Endothelial cell of umbilical vein (primary cell): ENCODE data around the gene SMIM12. TPM values are rescaled to one million over a fixed set of nuclear protein-coding genes. Genes with fewer than 3 reads are reported as not detected.
A peak's percentile ranks its signal among the peaks of the same experiment; 100 is the strongest.

ENCODE experiments used
- BruUV-seq: library from RNA; stranded (reverse); fragments of 400-500 nt; replicated peaks from 2 replicates; lab custom pipeline; 2021; lab: Mats Ljungman, UMichigan
- CTCF ChIA-PET: fragments of 300-600, 350-600 bp; sonication (Branson Sonifier 250); formaldehyde crosslinking; loops from one replicate; lab custom pipeline; 2021; ENCODE audit warnings: antibody characterized with exemption, inconsistent platforms; lab: Charles Lee
- POLR2A ChIA-PET: fragments of 300-600, 350-600 bp; sonication (Branson Sonifier 250); formaldehyde crosslinking; loops from one replicate; lab custom pipeline; 2021; ENCODE audit warnings: antibody characterized with exemption, inconsistent platforms; lab: Charles Lee
- DNase-seq: peaks from one replicate; pipeline ENCODE4 v3.0.0-alpha.2; 2011; ENCODE audit warnings: low read depth, low spot score
- FAIRE-seq: peaks from 2 replicates; lab custom pipeline; 2011; peaks lifted over from hg19 to GRCh38; lab: Jason Lieb, UNC
- H2AFZ ChIP-seq: 2 replicates; pipeline ENCODE4 v1.6.0; 2012; ENCODE audit warnings: low read depth, low read length, control low read depth, inconsistent platforms
- H3K27ac ChIP-seq: 2 replicates; pipeline ENCODE4 v1.5.1; 2011; ENCODE audit warnings: low read depth, mild to moderate bottlenecking, control low read depth, low read length, moderate library complexity; ENCODE audit not compliant: insufficient read depth
- H3K27me3 ChIP-seq, 2 experiments: 2 replicates each; pipeline versions ENCODE4 v1.6.0 to v1.6.1; 2011; ENCODE audit warnings: low read length in 2 of 2, mixed read lengths in 1 of 2; ENCODE audit not compliant: control insufficient read depth in 2 of 2, insufficient read depth in 2 of 2
- H3K36me3 ChIP-seq, 2 experiments: 2 replicates in 1 of 2; 3 replicates in 1 of 2; pipeline ENCODE4 v1.5.1; 2011; ENCODE audit warnings: low read length in 2 of 2, mild to moderate bottlenecking in 1 of 2, moderate library complexity in 1 of 2; ENCODE audit not compliant: control insufficient read depth in 2 of 2, insufficient read depth in 2 of 2; ENCODE audit errors: extremely low read depth in 1 of 2
- H3K4me1 ChIP-seq: 3 replicates; pipeline ENCODE4 v1.5.1; 2011; ENCODE audit warnings: mild to moderate bottlenecking, low read length; ENCODE audit not compliant: control insufficient read depth, insufficient read depth; ENCODE audit errors: extremely low read depth
- H3K4me2 ChIP-seq: 2 replicates; pipeline ENCODE4 v1.6.1; 2011; ENCODE audit warnings: low read length, control low read depth, mixed read lengths; ENCODE audit not compliant: insufficient read depth
- H3K4me3 ChIP-seq, 3 experiments: fragments of 200-600 bp in 1 of 3; sonication (generic), shearing (Covaris generic) in 1 of 3; replicated peaks in 1 of 3; 2 replicates each; pipeline ENCODE4 v1.5.1; 2011 to 2016; ENCODE audit warnings: control low read depth in 3 of 3, low read length in 3 of 3, mild to moderate bottlenecking in 2 of 3, inconsistent platforms in 1 of 3, low read depth in 1 of 3, moderate library complexity in 1 of 3; ENCODE audit not compliant: insufficient read depth in 1 of 3
- H3K79me2 ChIP-seq: 2 replicates; pipeline ENCODE4 v1.6.0; 2012; ENCODE audit warnings: low read length, inconsistent platforms; ENCODE audit not compliant: control insufficient read depth, insufficient read depth
- H3K9ac ChIP-seq: replicated peaks from 2 replicates; pipeline ENCODE3; 2011; ENCODE audit warnings: low read length, control low read depth; ENCODE audit not compliant: insufficient read depth; ENCODE audit errors: extremely low read depth
- H3K9me1 ChIP-seq: replicated peaks from 3 replicates; pipeline ENCODE4 v1.6.0; 2011; ENCODE audit warnings: mild to moderate bottlenecking, low read length; ENCODE audit not compliant: control insufficient read depth, insufficient read depth; ENCODE audit errors: extremely low read depth
- H3K9me3 ChIP-seq: replicated peaks from 2 replicates; pipeline ENCODE4 v1.5.1; 2012; ENCODE audit warnings: low read length, inconsistent platforms; ENCODE audit not compliant: control insufficient read depth, insufficient read depth
- H4K20me1 ChIP-seq: replicated peaks from 2 replicates; pipeline ENCODE3; 2011; ENCODE audit warnings: mild to moderate bottlenecking, low read length; ENCODE audit not compliant: control insufficient read depth, insufficient read depth; ENCODE audit errors: extremely low read depth
- CTCF ChIP-seq, 2 donors: IDR thresholded peaks; 1 replicate in 1 of 2; 2 replicates in 1 of 2; pipeline ENCODE4 v1.5.1; 2011; ENCODE audit warnings: low read length in 2 of 2, mild to moderate bottlenecking in 2 of 2, moderate library complexity in 2 of 2, control low read depth in 1 of 2, inconsistent platforms in 1 of 2, low read depth in 1 of 2; ENCODE audit not compliant: insufficient read depth in 1 of 2; ENCODE audit errors: extremely low read depth in 1 of 2
- EZH2 ChIP-seq: IDR thresholded peaks from 2 replicates; pipeline ENCODE4 v1.6.1; 2012; ENCODE audit warnings: borderline replicate concordance, low read depth, mild to moderate bottlenecking, moderate library complexity, low read length, inconsistent platforms; ENCODE audit not compliant: severe bottlenecking
- FOS ChIP-seq: IDR thresholded peaks from 2 replicates; pipeline ENCODE4 v1.6.1; 2011; ENCODE audit warnings: mild to moderate bottlenecking, low read length, moderate library complexity, borderline replicate concordance; ENCODE audit not compliant: insufficient read depth
- GATA2 ChIP-seq: IDR thresholded peaks from 2 replicates; pipeline ENCODE4 v1.7.0; 2011; ENCODE audit warnings: low read depth, mild to moderate bottlenecking, moderate library complexity, mixed read lengths, low read length; ENCODE audit not compliant: insufficient read length, insufficient read depth
- POLR2A ChIP-seq: IDR thresholded peaks from 2 replicates; pipeline ENCODE4 v1.6.1; 2012; ENCODE audit warnings: low read depth, mild to moderate bottlenecking, control low read depth, low read length
- POLR2AphosphoS5 ChIP-seq: IDR thresholded peaks from 2 replicates; pipeline ENCODE4 v1.6.1; 2012; ENCODE audit warnings: low read depth, mild to moderate bottlenecking, control low read depth, low read length, moderate library complexity; ENCODE audit not compliant: insufficient read depth
- dilution Hi-C: fragments of 300-500 bp; cut with MboI; formaldehyde crosslinking; loops from one replicate; pipeline ENCODE4 v1.15.0; 2019; ENCODE audit warnings: low sequenced_read_pairs; ENCODE audit not compliant: extremely low pct_ligation_motif_present
- intact Hi-C: fragments of 100-400 bp; cut with micrococcal nuclease; formaldehyde crosslinking; loops from one replicate; pipeline ENCODE4 v1.10.0; 2022
- polyA plus RNA-seq, 4 experiments: library from polyadenylated mRNA; depleted of rRNA in 3 of 4; stranded (reverse) in 3 of 4; unstranded in 1 of 4; fragments of >200 nt; gene quantifications; 2 replicates each; pipeline versions ENCODE4 v1.2.1 to v1.2.3, GENCODE V29; 2011 to 2012; ENCODE audit warnings: missing spikeins in 1 of 4
- total RNA-seq: library from RNA; stranded (reverse); gene quantifications from 2 replicates; pipeline ENCODE4 v1.2.3, GENCODE V29; 2021
- TF ChIP-seq, protein P1 (sequence below): IDR thresholded peaks from 2 replicates; pipeline ENCODE4 v1.6.1; 2011; ENCODE audit not compliant: insufficient read depth, insufficient read length

The SMIM12 gene
- total and polyA plus RNA-seq, 2 donors (not counting 3 experiments of a cell fraction or from before 2014, with no cell fraction given): 66.2 to 85.9 TPM

GRCh38 chr1:34833711-34834110 is 25.8 kb downstream of the SMIM12 start:
- no peak overlapping the region for H3K9ac ChIP-seq
- FAIRE-seq (no peak), DNase-seq (no peak)
- dilution Hi-C loops: no loop called here
- no peak overlapping the region for H2AFZ ChIP-seq
- H3K27me3 ChIP-seq: no peaks in the 10 kb centered on the region
- H3K9me3 ChIP-seq: no peaks in the 10 kb centered on the region
- H3K4me3 ChIP-seq: no peak overlapping the region
- H3K79me2 ChIP-seq: no peaks in the 10 kb centered on the region
- CTCF ChIA-PET: interaction anchor here (1.0 kb wide), 1 partner anchor 17 kb away, joined by 3 read pairs; no protein-coding TSS in a partner anchor
- POLR2A ChIA-PET: no interaction called here
- H3K4me2 ChIP-seq: no peak overlapping the region
- TF ChIP-seq POLR2A (no peak), POLR2AphosphoS5 (no peak), EZH2 (no peak), GATA2 (no peak), CTCF (IDR thresholded peaks at IDR 0.05; ENCODE audit: extremely low read depth in 1 of 2, insufficient read depth in 1 of 2, low read depth in 1 of 2, low read length in 2 of 2) (no peak)
- no peak overlapping the region for H3K27ac ChIP-seq
- intact Hi-C loops: no loop called here
- H3K9me1 ChIP-seq: no peaks in the 10 kb centered on the region
- H3K4me1 ChIP-seq: peaks cover 2% of the 10 kb centered on the region
- no peaks in the 10 kb centered on the region for H4K20me1 ChIP-seq
- BruUV-seq: no TSS peak
- no peaks in the 10 kb centered on the region for H3K36me3 ChIP-seq

GRCh38 chr1:34831721-34832246 is 27.8 kb downstream of the SMIM12 start:
- Histone ChIP-seq H3K9me1 (no peaks in the 10 kb centered on the region), H3K27me3 (peaks cover 0 to 2% of the 10 kb centered on the region in 2 experiments), H3K9ac (no peak overlapping the region), H3K36me3 (no peaks in the 10 kb centered on the region), H3K9me3 (no peaks in the 10 kb centered on the region), H2AFZ (no peak overlapping the region), H3K4me2 (no peak overlapping the region), H3K79me2 (no peaks in the 10 kb centered on the region), H3K4me1 (peaks cover 2% of the 10 kb centered on the region), H3K27ac (no peak overlapping the region), H4K20me1 (no peaks in the 10 kb centered on the region), H3K4me3 (no peak overlapping the region)
- FAIRE-seq (no peak), DNase-seq (peak; percentile 82)
- ChIA-PET CTCF (interaction anchor here (0.8 to 1.3 kb wide), 4 partner anchors 11 to 29 kb away, joined by 3 to 4 read pairs (median 3); no protein-coding TSS in a partner anchor), POLR2A (no interaction called here)
- intact Hi-C loops (no loop called here), dilution Hi-C loops (no loop called here)
- TF ChIP-seq POLR2A (no peak), FOS (no peak)
- TF ChIP-seq, protein P1, sequence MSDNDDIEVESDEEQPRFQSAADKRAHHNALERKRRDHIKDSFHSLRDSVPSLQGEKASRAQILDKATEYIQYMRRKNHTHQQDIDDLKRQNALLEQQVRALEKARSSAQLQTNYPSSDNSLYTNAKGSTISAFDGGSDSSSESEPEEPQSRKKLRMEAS: no peak
- BruUV-seq: no TSS peak
